Activated naive CD4-positive, alpha-beta T cell treated with anti-CD3 and anti-CD28 coated beads, Interleukin-2, amount 50 U/mL, for 16 hours (primary cell): ENCODE data around the gene BMPR1A.
"Not testable (repeated sequence)": the region's sequence is repeated elsewhere in the genome, so short reads cannot be mapped to it uniquely, and the experiment has no call there.

ENCODE experiments used
- DNase-seq: peaks from one replicate; pipeline ENCODE4 v3.0.0-alpha.2; 2020

The BMPR1A gene

GRCh38 chr10:86943316-86944030 lies 187.1 kb downstream of the BMPR1A start:
- no peak for DNase-seq

GRCh38 chr10:86944031-86944419 lies 187.6 kb downstream of the BMPR1A start:
- DNase-seq: no peak

- no peak for DNase-seq
These were observed 188.1 kb downstream of the BMPR1A start for GRCh38 chr10:86944471-86944870.

- no peak for DNase-seq
These were observed 188.5 kb downstream of the BMPR1A start for GRCh38 chr10:86944907-86945306.

GRCh38 chr10:86945361-86946212 lies 189.2 kb downstream of the BMPR1A start:
- DNase-seq: no peak

GRCh38 chr10:86946213-86947155 lies 190.1 kb downstream of the BMPR1A start:
- DNase-seq: no peak

- DNase-seq: not testable (repeated sequence)
These were observed 191.4 kb downstream of the BMPR1A start for GRCh38 chr10:86947806-86948205.

GRCh38 chr10:86950349-86950748 lies 193.9 kb downstream of the BMPR1A start:
- DNase-seq: no peak

GRCh38 chr10:86951184-86951761 lies 194.9 kb downstream of the BMPR1A start:
- DNase-seq: no peak

- DNase-seq: no peak
These were observed 195.7 kb downstream of the BMPR1A start for GRCh38 chr10:86952106-86952505.

GRCh38 chr10:86952697-86953096 lies 196.3 kb downstream of the BMPR1A start:
- not testable (repeated sequence) for DNase-seq

GRCh38 chr10:86953747-86954680 lies 197.6 kb downstream of the BMPR1A start:
- no peak for DNase-seq

GRCh38 chr10:86954681-86955500 lies 198.5 kb downstream of the BMPR1A start:
- no peak for DNase-seq

- no peak for DNase-seq
These were observed 199.2 kb downstream of the BMPR1A start for GRCh38 chr10:86955501-86956194.

- no peak for DNase-seq
These were observed 199.9 kb downstream of the BMPR1A start for GRCh38 chr10:86956195-86956847.

- no peak for DNase-seq
These were observed 200.5 kb downstream of the BMPR1A start for GRCh38 chr10:86956848-86957448.

- no peak for DNase-seq
These were observed 201.2 kb downstream of the BMPR1A start, which contains the start of gene MMRN2 for GRCh38 chr10:86957471-86958115. Gene MMRN2, minus strand, starts transcription at chr10:86957615. Its CDS starts 74 bp downstream, at chr10:86957541.
